ENCODE measurements around the gene RERE. TPM values are rescaled to one million over a fixed set of nuclear protein-coding genes. Genes with fewer than 3 reads are reported as not detected.

The RERE gene
- total RNA-seq, 4 donors from 2014 or later: 51.2 to 1,226 (median 253) TPM

DNA sequence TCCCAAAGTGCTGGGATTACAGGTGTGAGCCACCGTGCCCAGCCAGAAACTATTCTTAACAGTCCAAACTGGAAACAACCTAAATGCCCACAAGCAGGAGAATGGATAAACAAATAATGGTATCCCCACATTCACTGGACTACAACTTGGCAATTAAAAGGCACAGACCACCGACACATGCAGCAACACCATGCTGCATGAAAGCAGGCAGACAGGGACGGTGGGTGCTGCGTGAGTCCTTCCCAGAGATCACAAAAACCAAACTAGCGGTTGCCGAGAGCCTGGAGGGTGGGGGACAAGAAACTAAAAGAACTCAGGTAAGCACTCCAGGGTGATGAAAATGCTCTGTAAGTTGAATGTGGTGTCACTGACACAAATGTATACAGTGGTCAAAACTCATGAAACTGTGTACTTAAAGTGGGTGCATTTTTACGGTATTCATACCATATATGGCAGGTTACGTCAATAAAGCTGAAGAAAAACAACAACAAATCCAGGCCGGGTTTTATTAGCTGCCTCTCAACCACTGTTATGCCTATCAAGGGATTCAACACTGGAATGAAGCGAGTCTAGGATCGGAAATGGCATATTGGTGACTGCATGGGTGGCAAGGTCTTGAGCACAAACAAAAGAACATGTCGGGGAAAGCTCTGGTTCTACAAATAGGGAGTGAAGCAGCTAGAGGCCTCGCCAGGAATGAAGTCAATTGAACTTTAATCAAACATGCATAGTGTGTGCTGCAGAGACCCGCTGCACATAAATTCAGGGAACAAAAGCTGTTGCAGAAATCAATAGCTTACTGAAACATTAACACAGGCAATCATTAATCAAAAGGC lies 447.2 kb downstream of the RERE start:
- intact Hi-C loops (cut with DNase I; ENCODE audit: low total_unique reads): loop anchor here (10.0 kb wide), 1 partner anchor 55 kb away; no protein-coding TSS in a partner anchor
- TF ChIP-seq POLR2A (IDR thresholded peaks at IDR 0.05): no peak
- TF ChIP-seq, protein P1, sequence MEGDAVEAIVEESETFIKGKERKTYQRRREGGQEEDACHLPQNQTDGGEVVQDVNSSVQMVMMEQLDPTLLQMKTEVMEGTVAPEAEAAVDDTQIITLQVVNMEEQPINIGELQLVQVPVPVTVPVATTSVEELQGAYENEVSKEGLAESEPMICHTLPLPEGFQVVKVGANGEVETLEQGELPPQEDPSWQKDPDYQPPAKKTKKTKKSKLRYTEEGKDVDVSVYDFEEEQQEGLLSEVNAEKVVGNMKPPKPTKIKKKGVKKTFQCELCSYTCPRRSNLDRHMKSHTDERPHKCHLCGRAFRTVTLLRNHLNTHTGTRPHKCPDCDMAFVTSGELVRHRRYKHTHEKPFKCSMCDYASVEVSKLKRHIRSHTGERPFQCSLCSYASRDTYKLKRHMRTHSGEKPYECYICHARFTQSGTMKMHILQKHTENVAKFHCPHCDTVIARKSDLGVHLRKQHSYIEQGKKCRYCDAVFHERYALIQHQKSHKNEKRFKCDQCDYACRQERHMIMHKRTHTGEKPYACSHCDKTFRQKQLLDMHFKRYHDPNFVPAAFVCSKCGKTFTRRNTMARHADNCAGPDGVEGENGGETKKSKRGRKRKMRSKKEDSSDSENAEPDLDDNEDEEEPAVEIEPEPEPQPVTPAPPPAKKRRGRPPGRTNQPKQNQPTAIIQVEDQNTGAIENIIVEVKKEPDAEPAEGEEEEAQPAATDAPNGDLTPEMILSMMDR (IDR thresholded peaks at IDR 0.05): no peak
- Histone ChIP-seq H3K27me3 (no peaks in the 10 kb centered on the region), H3K36me3 (no peaks in the 10 kb centered on the region), H3K27ac (peak overlapping the region; percentile 85 to 92), H3K9me3 (no peaks in the 10 kb centered on the region), H3K4me3 (no peak overlapping the region), H3K4me1 (peaks cover 14 to 25% of the 10 kb centered on the region in 2 donors)
- no peak for DNase-seq

- peak overlapping the region; percentile 85 to 92 for H3K27ac ChIP-seq
- no peak for TF ChIP-seq POLR2A (IDR thresholded peaks at IDR 0.05)
- TF ChIP-seq, protein P1 (IDR thresholded peaks at IDR 0.05): no peak
- peaks cover 4 to 26% of the 10 kb centered on the region in 2 donors for H3K4me1 ChIP-seq
Observed at GRCh38 chr1:8368956-8369639, 448.3 kb downstream of the RERE start.

GRCh38 chr1:8367571-8368194 lies 449.8 kb downstream of the RERE start:
- Histone ChIP-seq H3K4me3 (no peak overlapping the region), H3K36me3 (no peaks in the 10 kb centered on the region), H3K27ac (peak overlapping the region; percentile 85 to 92), H3K4me1 (peaks cover 4 to 24% of the 10 kb centered on the region in 2 donors), H3K27me3 (no peaks in the 10 kb centered on the region), H3K9me3 (no peaks in the 10 kb centered on the region)
- TF ChIP-seq, protein P1 (IDR thresholded peaks at IDR 0.05): no peak
- no peak for TF ChIP-seq POLR2A (IDR thresholded peaks at IDR 0.05)
- intact Hi-C loops (cut with DNase I; ENCODE audit: low total_unique reads): no loop called here
- DNase-seq: no peak

More at GRCh38 chr1:8368956-8369639, 448.3 kb downstream of the RERE start:
- Histone ChIP-seq H3K36me3 (no peaks in the 10 kb centered on the region), H3K4me3 (no peak overlapping the region), H3K27me3 (no peaks in the 10 kb centered on the region), H3K9me3 (no peaks in the 10 kb centered on the region)
- intact Hi-C loops (cut with DNase I; ENCODE audit: low total_unique reads): no loop called here
- DNase-seq: peak in 1 of 2 donors; percentile 21

DNA sequence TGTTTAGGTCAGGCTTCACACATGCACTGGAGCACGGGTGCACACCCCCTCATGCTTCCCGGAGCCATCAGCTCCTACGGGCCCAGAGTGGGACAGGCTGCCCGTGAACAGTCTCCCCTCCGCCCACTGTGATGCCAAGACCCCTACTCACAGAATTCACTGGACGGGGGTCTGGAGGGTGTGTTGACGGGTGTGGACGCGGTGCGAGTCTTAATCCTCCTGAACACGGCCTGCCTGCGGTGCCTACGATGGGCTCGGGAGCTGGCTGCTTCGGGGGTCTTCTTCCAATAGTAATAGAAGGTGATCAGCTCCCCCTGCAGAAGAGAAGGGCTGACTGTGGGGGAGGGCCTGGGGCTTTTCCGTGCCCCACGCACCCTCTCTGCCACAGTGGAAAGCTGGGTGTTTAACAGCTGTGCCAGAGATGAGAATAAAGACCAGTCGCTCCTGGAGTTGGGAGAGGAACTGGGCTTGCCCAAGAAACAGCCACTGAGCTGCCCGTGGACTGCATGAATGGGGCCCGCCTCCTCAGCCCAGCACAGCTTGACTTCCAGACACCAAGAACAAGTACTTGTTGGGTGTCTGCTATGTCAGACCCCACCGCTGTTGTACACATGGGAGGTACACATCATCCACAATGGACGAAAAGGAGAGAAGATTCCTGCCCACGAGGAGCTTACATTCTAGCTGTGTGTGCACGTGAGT lies 451.6 kb downstream of the RERE start:
- peak in 1 of 2 donors; percentile 19 for DNase-seq
- intact Hi-C loops (cut with DNase I; ENCODE audit: low total_unique reads): no loop called here
- TF ChIP-seq, protein P1 (IDR thresholded peaks at IDR 0.05): no peak
- no peak for TF ChIP-seq POLR2A (IDR thresholded peaks at IDR 0.05)
- H3K9me3 ChIP-seq: no peaks in the 10 kb centered on the region
- peaks cover 4 to 14% of the 10 kb centered on the region in 2 donors for H3K4me1 ChIP-seq
- peak overlapping the region; percentile 38 to 85 for H3K27ac ChIP-seq
- no peaks in the 10 kb centered on the region for H3K27me3 ChIP-seq
- no peaks in the 10 kb centered on the region for H3K36me3 ChIP-seq
- no peak overlapping the region for H3K4me3 ChIP-seq

Data from uterus (tissue), 4 donors.